ENCODE measurements around the gene UNC5CL. TPM values are rescaled to one million over a fixed set of nuclear protein-coding genes. Genes with fewer than 3 reads are reported as not detected.

Gene UNC5CL
- 1.7 and 2.1 TPM in 2 replicates for total RNA-seq

GRCh38 chr6:41039060-41039998 is at the start of gene UNC5CL:
Gene UNC5CL, minus strand, starts transcription at chr6:41039221. Its CDS starts 4,147 bp downstream, at chr6:41035074.
- intact Hi-C loops (cut with micrococcal nuclease) = loop anchor here (1.0 kb wide), 3 partner anchors 12 to 33 kb away; no protein-coding TSS in a partner anchor

- intact Hi-C loops (cut with micrococcal nuclease) = no loop called here
These were observed 49.4 kb upstream of the UNC5CL start for GRCh38 chr6:41088451-41088850.

- intact Hi-C loops (cut with micrococcal nuclease) = no loop called here
These were observed 46.2 kb upstream of the UNC5CL start for GRCh38 chr6:41085182-41085581.

- intact Hi-C loops (cut with micrococcal nuclease) = no loop called here
These were observed 44.1 kb upstream of the UNC5CL start for GRCh38 chr6:41083072-41083471.

- intact Hi-C loops (cut with micrococcal nuclease) = loop anchor here (1.0 kb wide), 1 partner anchor 102 kb away; no protein-coding TSS in a partner anchor
These were observed 41.6 kb upstream of the UNC5CL start for GRCh38 chr6:41080621-41081020.

- intact Hi-C loops (cut with micrococcal nuclease) = loop anchor here (10.0 kb wide), 1 partner anchor 1486 kb away; the partner anchor contains the start of gene UBR2
These were observed 40.1 kb upstream of the UNC5CL start for GRCh38 chr6:41079080-41079479.

GRCh38 chr6:41078101-41078500 is 39.1 kb upstream of the UNC5CL start:
- intact Hi-C loops (cut with micrococcal nuclease) = loop anchor here (10.0 kb wide), 1 partner anchor 1487 kb away; the partner anchor contains the start of gene UBR2

GRCh38 chr6:41077536-41077935 is 38.5 kb upstream of the UNC5CL start:
- intact Hi-C loops (cut with micrococcal nuclease) = loop anchor here (10.0 kb wide), 1 partner anchor 1487 kb away; the partner anchor contains the start of gene UBR2

- intact Hi-C loops (cut with micrococcal nuclease) = loop anchor here (10.0 kb wide), 1 partner anchor 1489 kb away; the partner anchor contains the start of gene UBR2
These were observed 36.9 kb upstream of the UNC5CL start for GRCh38 chr6:41075651-41076626.

GRCh38 chr6:41074692-41075436 is 35.8 kb upstream of the UNC5CL start:
- intact Hi-C loops (cut with micrococcal nuclease) = loop anchor here (5.0 to 10.0 kb wide), 5 partner anchors 283 to 1848 kb away; partner anchors contain the start of genes KCNK5, MRPS10 and UBR2

- intact Hi-C loops (cut with micrococcal nuclease) = loop anchor here (1.0 to 10.0 kb wide), 12 partner anchors 222 to 1959 kb away; partner anchors contain the start of genes CCND3, FOXP4, KCNK5 and MRPS10
These were observed 35.1 kb upstream of the UNC5CL start for GRCh38 chr6:41073968-41074691.

- intact Hi-C loops (cut with micrococcal nuclease) = loop anchor here (1.0 to 10.0 kb wide), 12 partner anchors 223 to 1959 kb away; partner anchors contain the start of genes CCND3, FOXP4, KCNK5 and MRPS10
These were observed 34.4 kb upstream of the UNC5CL start for GRCh38 chr6:41073203-41073967.

GRCh38 chr6:41072836-41073202 is 33.8 kb upstream of the UNC5CL start, which contains the start of gene NFYA:
Gene NFYA, plus strand, starts transcription at chr6:41072974. Its CDS starts 6,116 bp downstream, at chr6:41079090.
- intact Hi-C loops (cut with micrococcal nuclease) = loop anchor here (1.0 to 10.0 kb wide), 17 partner anchors 45 to 1958 kb away; partner anchors contain the start of genes CCND3, FOXP4, KCNK5 and MRPS10

GRCh38 chr6:41071923-41072835 is 33.2 kb upstream of the UNC5CL start, which contains the start of gene OARD1:
Gene OARD1, minus strand, starts transcription at chr6:41072356. Its CDS starts 722 bp downstream, at chr6:41071634.
- intact Hi-C loops (cut with micrococcal nuclease) = loop anchor here (1.0 to 10.0 kb wide), 18 partner anchors 44 to 1957 kb away; partner anchors contain the start of genes CCND3, FOXP4, KCNK5 and MRPS10

GRCh38 chr6:41071501-41071922 is 32.5 kb upstream of the UNC5CL start:
- intact Hi-C loops (cut with micrococcal nuclease) = loop anchor here (1.0 to 10.0 kb wide), 7 partner anchors 65 to 1844 kb away; partner anchors contain the start of genes KCNK5, MRPS10 and UBR2

- intact Hi-C loops (cut with micrococcal nuclease) = loop anchor here (1.0 kb wide), 3 partner anchors 28 to 61 kb away; partner anchors contain the start of gene UNC5CL
These were observed 27.9 kb upstream of the UNC5CL start for GRCh38 chr6:41066867-41067304.

GRCh38 chr6:41065550-41066026 is 26.6 kb upstream of the UNC5CL start:
- intact Hi-C loops (cut with micrococcal nuclease) = no loop called here
